Loucy (cell line): ENCODE measurements around the gene ETS1.
A peak's percentile ranks its signal among the peaks of the same experiment; 100 is the strongest.

ENCODE experiments used
- H2AFZ ChIP-seq: fragments of 200-600 bp; sonication (generic); 2 replicates; pipeline ENCODE4 v1.6.0; 2016; ENCODE audit warnings: antibody characterized with exemption, mild to moderate bottlenecking, low read length, moderate library complexity
- H3F3A ChIP-seq: fragments of 200-600 bp; 2 replicates; pipeline ENCODE4 v1.6.0; 2016; ENCODE audit warnings: antibody characterized with exemption, low read depth, mild to moderate bottlenecking
- H3K27me3 ChIP-seq: fragments of 200-600 bp; sonication (generic); 2 replicates; pipeline ENCODE4 v1.6.1; 2014; ENCODE audit warnings: low read length, mild to moderate bottlenecking; ENCODE audit not compliant: insufficient read depth, poor library complexity, severe bottlenecking
- H3K36me3 ChIP-seq: fragments of 200-600 bp; sonication (generic); 2 replicates; pipeline ENCODE4 v1.6.1; 2016; ENCODE audit warnings: low read length; ENCODE audit not compliant: insufficient read depth
- H3K4me1 ChIP-seq: fragments of 200-600 bp; sonication (generic); 2 replicates; pipeline ENCODE4 v1.5.1; 2014; ENCODE audit warnings: low read length, mild to moderate bottlenecking; ENCODE audit not compliant: insufficient read depth, poor library complexity, severe bottlenecking
- H3K4me2 ChIP-seq: fragments of 200-600 bp; sonication (generic); 2 replicates; pipeline ENCODE4 v1.6.0; 2014; ENCODE audit warnings: antibody characterized with exemption, low read length, low read depth, mild to moderate bottlenecking; ENCODE audit not compliant: poor library complexity, severe bottlenecking
- H3K4me3 ChIP-seq: fragments of 200-600 bp; sonication (generic); 2 replicates; pipeline ENCODE4 v1.5.1; 2014; ENCODE audit warnings: low read length, mild to moderate bottlenecking, mixed read lengths; ENCODE audit not compliant: poor library complexity, severe bottlenecking
- H3K79me2 ChIP-seq: fragments of 200-600 bp; sonication (generic); 2 replicates; pipeline ENCODE4 v1.6.1; 2014; ENCODE audit warnings: low read length; ENCODE audit not compliant: insufficient read depth
- H3K9ac ChIP-seq: fragments of 200-600 bp; sonication (generic); 2 replicates; pipeline ENCODE4 v1.6.0; 2014; ENCODE audit warnings: mild to moderate bottlenecking, low read depth, low read length, moderate library complexity; ENCODE audit not compliant: poor library complexity, severe bottlenecking
- H3K9me2 ChIP-seq: fragments of 200-600 bp; sonication (generic); replicated peaks from 2 replicates; pipeline ENCODE4 v1.6.1; 2016; ENCODE audit warnings: low read depth, low read length, mixed read lengths
- H3K9me3 ChIP-seq: fragments of 200-600 bp; sonication (generic); 2 replicates; pipeline ENCODE4 v1.6.1; 2014; ENCODE audit warnings: mild to moderate bottlenecking, antibody characterized with exemption, low read length, low read depth; ENCODE audit not compliant: insufficient read depth
- H4K20me1 ChIP-seq: fragments of 200-600 bp; sonication (generic); 2 replicates; pipeline ENCODE4 v1.6.0; 2014; ENCODE audit warnings: antibody characterized with exemption, low read length, mild to moderate bottlenecking; ENCODE audit not compliant: insufficient read depth, poor library complexity, severe bottlenecking
- EZH2phosphoT487 ChIP-seq: fragments of 200-600 bp; IDR thresholded peaks from 2 replicates; pipeline ENCODE4 v1.6.1; 2018; ENCODE audit warnings: antibody characterized with exemption, mild to moderate bottlenecking, moderate library complexity, borderline replicate concordance
- TF ChIP-seq, protein P1 (sequence below): fragments of 200-600 bp; sonication (generic); conservative IDR thresholded peaks from 2 replicates; pipeline ENCODE4 v1.5.1; 2014; ENCODE audit warnings: mild to moderate bottlenecking, antibody characterized with exemption, low read length

ETS1 gene

GRCh38 chr11:128518493-128519207, 68.7 kb downstream of the ETS1 start:
- H3K79me2 ChIP-seq, result peaks cover 97% of the 10 kb centered on the region
- peak overlapping the region; percentile 99 for H3K9ac ChIP-seq
- H4K20me1 ChIP-seq, result peaks cover 82% of the 10 kb centered on the region
- no peaks in the 10 kb centered on the region for H3F3A ChIP-seq
- no peak overlapping the region for H2AFZ ChIP-seq
- no peaks in the 10 kb centered on the region for H3K9me3 ChIP-seq
- no peak for TF ChIP-seq EZH2phosphoT487
- TF ChIP-seq, protein P1, sequence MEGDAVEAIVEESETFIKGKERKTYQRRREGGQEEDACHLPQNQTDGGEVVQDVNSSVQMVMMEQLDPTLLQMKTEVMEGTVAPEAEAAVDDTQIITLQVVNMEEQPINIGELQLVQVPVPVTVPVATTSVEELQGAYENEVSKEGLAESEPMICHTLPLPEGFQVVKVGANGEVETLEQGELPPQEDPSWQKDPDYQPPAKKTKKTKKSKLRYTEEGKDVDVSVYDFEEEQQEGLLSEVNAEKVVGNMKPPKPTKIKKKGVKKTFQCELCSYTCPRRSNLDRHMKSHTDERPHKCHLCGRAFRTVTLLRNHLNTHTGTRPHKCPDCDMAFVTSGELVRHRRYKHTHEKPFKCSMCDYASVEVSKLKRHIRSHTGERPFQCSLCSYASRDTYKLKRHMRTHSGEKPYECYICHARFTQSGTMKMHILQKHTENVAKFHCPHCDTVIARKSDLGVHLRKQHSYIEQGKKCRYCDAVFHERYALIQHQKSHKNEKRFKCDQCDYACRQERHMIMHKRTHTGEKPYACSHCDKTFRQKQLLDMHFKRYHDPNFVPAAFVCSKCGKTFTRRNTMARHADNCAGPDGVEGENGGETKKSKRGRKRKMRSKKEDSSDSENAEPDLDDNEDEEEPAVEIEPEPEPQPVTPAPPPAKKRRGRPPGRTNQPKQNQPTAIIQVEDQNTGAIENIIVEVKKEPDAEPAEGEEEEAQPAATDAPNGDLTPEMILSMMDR, result no peak
- peaks cover 82% of the 10 kb centered on the region for H3K4me1 ChIP-seq
- H3K4me2 ChIP-seq, result peak overlapping the region; percentile 96
- peak overlapping the region; percentile 91 for H3K4me3 ChIP-seq
- peaks cover 7% of the 10 kb centered on the region for H3K36me3 ChIP-seq
- no peaks in the 10 kb centered on the region for H3K27me3 ChIP-seq
- no peaks in the 10 kb centered on the region for H3K9me2 ChIP-seq

DNA sequence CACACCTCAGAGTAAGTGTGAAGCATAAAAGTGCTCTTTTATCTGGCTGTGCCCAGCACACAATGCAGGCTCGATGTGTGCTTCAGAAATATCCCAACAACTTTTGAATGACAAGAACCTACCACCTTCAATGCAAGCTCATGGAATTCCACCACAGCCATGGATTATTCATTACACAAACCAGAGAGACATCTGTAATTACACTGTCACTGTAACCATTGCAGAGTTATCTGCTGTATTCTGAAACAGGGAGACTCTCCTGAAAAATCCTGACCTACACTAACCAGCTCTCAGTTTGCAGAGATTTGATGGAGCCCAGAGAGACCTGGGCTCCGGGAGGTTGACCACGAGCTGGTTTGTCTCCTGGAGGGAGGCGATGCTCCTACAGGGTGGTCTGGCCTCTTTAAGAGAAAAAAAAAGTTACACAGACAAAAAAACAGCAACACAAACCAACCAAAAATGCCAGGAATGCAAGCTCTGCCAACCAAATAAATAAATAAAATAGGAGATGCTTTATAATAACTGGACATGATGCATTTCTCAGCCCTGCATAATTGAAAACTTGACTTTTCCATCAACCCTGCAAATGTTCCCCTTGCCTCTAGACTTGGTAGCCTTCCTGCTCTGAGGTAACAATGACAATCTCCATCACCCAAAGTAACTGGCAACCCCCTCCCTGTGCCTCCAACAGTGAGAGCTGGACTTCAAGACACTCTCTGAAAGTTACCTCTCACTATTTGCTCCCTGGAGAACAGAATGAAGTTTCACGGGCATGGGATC, 69.7 kb downstream of the ETS1 start:
- no peaks in the 10 kb centered on the region for H3F3A ChIP-seq
- no peaks in the 10 kb centered on the region for H3K27me3 ChIP-seq
- peaks cover 97% of the 10 kb centered on the region for H3K79me2 ChIP-seq
- TF ChIP-seq, protein P1, result no peak
- no peak for TF ChIP-seq EZH2phosphoT487
- peaks cover 82% of the 10 kb centered on the region for H3K4me1 ChIP-seq
- H3K9me3 ChIP-seq, result no peaks in the 10 kb centered on the region
- H3K4me3 ChIP-seq, result peak overlapping the region; percentile 91
- peaks cover 17% of the 10 kb centered on the region for H3K36me3 ChIP-seq
- H2AFZ ChIP-seq, result no peak overlapping the region
- H3K9me2 ChIP-seq, result no peaks in the 10 kb centered on the region
- peak overlapping the region; percentile 99 for H3K9ac ChIP-seq
- peak overlapping the region; percentile 96 for H3K4me2 ChIP-seq
- H4K20me1 ChIP-seq, result peaks cover 92% of the 10 kb centered on the region

- Histone ChIP-seq H3K9me3 (no peaks in the 10 kb centered on the region), H3K27me3 (no peaks in the 10 kb centered on the region), H3K9ac (peak overlapping the region; percentile 99), H3K4me2 (peak overlapping the region; percentile 96), H3F3A (no peaks in the 10 kb centered on the region), H3K9me2 (no peaks in the 10 kb centered on the region), H2AFZ (no peak overlapping the region), H4K20me1 (peaks cover 99% of the 10 kb centered on the region), H3K79me2 (peaks cover 100% of the 10 kb centered on the region), H3K4me1 (peaks cover 89% of the 10 kb centered on the region), H3K36me3 (peaks cover 25% of the 10 kb centered on the region), H3K4me3 (peak overlapping the region; percentile 91)
- TF ChIP-seq, protein P1, result no peak
- no peak for TF ChIP-seq EZH2phosphoT487
These were observed 70.5 kb downstream of the ETS1 start for GRCh38 chr11:128516886-128517285.
